Stimulated activated CD4-positive, alpha-beta T cell treated with anti-CD3 and anti-CD28 coated beads, Interleukin-4, amount 100 ng/mL, for 24 hours (primary cell): Measurements from ENCODE around the gene BAZ2A.
"Not testable (repeated sequence)": the region's sequence is repeated elsewhere in the genome, so short reads cannot be mapped to it uniquely, and the experiment has no call there.

Experiments used
- DNase-seq: peaks from one replicate; pipeline ENCODE4 v3.0.0-alpha.2; 2020

Gene BAZ2A

DNA sequence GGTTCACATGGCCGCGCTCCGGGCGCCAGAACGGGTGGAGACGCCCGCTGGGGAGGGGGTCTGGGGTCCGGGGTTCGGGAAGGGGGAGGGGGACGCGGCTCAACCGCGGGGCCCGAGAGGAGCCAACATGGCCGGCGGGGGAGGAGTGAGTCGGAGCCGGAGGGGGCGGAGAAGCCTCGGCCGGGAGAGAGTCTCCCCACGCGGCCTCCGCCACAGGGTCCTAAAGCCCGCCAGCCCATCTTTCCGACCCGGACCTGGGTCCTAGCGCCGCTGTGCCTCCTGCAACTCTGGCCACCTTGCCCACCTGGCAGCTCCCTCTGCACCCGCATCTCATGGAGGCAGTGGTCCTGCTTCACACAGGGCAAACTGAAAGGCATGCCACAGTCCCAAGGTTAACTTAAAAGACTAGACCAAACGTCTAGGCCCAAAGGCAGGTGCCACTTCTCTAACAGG is at the start of gene BAZ2A:
Gene BAZ2A, minus strand, starts transcription at position 147 of the 453 bp plus-strand sequence. CDS start 12,796 bp downstream, outside the sequence.
- peak; percentile 87 for DNase-seq

DNA sequence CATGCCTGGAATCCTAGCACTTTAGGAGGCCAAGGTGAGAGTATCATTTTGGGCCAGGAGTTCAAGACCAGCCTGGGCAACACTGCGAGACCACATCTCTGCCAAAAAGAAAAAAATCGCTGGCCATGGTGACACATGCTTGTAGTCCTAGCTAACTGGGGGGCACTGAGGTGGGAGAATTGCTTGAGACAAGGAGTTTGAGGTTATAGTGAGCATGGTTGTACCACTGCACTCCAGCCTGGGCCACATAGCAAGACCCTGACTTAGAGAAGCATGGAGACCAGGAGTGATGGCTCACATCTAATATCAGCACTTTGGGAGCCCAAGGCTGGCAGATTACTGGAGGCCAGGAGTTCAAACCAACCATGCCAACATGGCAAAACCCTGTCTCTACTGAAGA is 48.7 kb upstream of the BAZ2A start:
- no peak for DNase-seq

DNA sequence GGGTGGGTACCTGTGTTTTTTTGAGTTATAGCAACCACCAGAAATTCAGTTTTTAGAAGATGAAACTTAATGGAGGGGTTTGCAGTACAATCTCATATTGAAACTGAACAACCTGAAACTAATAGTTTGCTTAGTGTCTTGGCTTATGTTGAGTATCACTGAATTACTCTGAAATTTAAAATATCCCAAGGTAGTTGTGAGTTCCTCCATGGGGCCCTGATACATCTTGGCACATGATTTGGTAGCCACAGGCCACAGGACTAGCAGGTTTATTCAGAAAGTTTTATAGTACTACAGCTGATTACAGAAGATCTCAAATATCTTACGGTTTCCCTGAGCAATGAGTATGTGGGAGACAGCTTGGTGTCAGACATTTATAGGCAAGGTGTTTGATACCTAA is 47.6 kb upstream of the BAZ2A start:
- DNase-seq = peak; percentile 47

DNA sequence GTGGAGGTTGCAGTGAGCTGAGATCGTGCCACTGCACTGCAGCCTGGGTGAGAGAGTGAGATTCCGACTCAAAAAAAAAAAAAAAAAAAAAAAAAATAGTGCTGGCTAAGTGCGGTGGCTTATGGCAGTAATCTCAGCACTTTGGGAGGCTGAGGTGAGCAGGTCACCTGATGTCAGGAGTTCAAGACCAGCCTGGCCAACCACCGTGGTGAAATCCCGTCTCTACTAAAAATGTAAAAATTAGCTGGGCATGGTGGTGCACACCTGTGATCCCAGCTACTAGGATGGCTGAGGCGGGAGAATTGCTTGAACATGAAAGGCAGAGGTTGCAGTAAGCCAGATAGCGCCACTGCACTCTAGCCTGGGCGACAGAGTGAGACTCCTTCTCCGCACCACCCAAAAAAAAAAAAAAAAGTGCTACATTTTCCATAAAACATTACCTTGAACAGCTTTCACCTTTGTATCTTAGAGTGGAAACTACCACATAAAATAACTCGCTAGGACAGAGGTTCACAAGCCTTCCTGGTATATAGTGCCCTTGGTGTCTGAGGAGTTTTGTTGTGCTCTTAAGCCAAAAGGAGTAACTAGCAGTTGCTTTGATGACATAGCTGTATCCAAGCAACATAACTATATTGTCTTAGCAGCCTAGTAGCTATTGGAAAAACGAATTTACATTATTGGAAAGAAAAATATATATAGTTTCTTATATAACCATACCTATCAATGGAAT is 46.9 kb upstream of the BAZ2A start:
- no peak for DNase-seq

DNA sequence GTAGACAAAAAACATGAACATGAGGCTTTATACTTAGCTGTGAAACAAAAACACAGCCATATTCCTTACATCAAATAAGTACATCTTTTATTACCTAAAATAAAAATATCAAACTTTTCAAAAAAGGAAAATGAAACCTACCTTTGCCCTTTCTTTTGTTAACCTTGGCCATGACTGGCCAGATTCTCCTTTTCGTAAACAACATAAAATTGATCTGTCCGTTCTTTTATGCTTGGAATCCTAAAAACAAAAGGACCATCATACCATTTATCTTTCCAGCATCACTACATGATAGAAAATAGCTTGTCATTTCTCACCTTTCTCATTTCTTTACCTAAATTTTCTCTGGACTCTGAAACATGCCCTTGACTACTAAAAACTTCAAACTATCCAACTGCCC is 41.5 kb upstream of the BAZ2A start:
- DNase-seq = no peak

GRCh38 chr12:56670836-56671235 is 40.7 kb upstream of the BAZ2A start:
- DNase-seq = no peak

DNA sequence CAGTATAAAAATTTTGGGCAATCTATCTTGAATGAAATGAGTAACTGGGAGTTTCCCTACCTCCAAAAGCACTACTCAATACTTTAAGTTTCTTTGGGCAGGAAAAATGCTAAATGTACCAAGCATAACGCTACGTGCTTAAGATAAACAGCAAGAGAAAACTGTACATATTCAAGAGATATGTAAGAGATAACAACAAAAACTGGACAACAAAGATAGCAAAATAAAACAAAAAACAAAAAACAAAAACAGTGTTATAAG is 38.0 kb upstream of the BAZ2A start:
- no peak for DNase-seq

DNA sequence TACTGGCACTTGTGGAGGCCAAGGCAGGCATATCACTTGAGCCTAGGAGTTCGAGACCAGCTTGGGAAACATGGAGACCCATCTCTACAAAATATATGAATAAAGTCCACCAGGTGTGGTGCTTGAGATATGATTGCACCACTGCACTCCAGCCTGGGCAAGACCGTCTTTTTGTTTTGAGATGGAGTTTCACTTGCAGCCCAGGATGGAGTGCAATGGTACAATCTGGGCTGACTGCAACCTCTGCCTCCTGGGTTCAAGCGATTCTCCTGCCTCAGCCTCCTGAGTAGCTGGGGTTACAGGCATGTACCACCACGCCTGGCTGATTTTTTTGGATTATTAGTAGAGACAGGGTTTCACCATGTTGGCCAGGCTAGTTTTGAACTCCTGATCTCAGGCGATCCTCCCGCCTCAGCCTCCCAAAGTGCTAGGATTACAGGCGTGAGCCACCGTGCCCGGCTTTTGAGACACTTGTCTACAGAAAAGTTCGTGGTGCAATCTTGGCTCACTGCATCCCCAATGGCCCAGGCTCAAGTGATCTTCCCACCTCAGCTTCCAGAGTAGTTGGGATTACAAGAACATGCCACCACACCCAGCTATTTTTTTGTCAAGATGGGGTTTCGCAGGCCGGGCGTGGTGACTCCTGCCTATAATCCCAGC is 32.0 kb upstream of the BAZ2A start:
- no peak for DNase-seq

- no peak for DNase-seq
Measured at GRCh38 chr12:56661560-56661959, 31.4 kb upstream of the BAZ2A start.

GRCh38 chr12:56658921-56659320 is 28.8 kb upstream of the BAZ2A start:
- DNase-seq = no peak

GRCh38 chr12:56657416-56658379 is 27.6 kb upstream of the BAZ2A start:
- no peak for DNase-seq

GRCh38 chr12:56653781-56654180 is 23.7 kb upstream of the BAZ2A start:
- DNase-seq = not testable (repeated sequence)

DNA sequence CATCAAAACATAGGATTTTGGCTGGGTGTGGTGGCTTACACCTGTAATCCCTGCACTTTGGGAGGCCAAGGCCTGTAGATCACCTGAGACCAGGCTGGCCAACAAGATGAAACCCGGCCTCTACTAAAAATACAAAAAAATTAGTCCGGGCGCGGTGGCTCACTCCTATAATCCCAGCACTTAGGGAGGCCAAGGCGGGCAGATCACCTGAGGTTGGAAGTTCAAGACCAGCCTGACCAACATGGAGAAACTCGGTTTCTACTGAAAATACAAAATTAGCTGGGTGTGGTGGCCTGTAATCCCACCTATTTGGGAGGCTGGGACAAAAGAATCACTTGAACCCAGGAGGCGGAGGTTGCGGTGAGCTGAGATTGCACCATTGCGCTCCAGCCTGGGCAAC is 17.9 kb upstream of the BAZ2A start:
- DNase-seq = not testable (repeated sequence)

- DNase-seq = peak; percentile 93
Measured at GRCh38 chr12:56645717-56646446, 15.8 kb upstream of the BAZ2A start, which contains the start of gene ATP5F1B. ATP5F1B (minus strand) TSS chr12:56645984; CDS start chr12:56645963, 21 bp downstream.

GRCh38 chr12:56645201-56645716 is 15.1 kb upstream of the BAZ2A start:
- DNase-seq = no peak

GRCh38 chr12:56644654-56645053 is 14.5 kb upstream of the BAZ2A start:
- no peak for DNase-seq

DNA sequence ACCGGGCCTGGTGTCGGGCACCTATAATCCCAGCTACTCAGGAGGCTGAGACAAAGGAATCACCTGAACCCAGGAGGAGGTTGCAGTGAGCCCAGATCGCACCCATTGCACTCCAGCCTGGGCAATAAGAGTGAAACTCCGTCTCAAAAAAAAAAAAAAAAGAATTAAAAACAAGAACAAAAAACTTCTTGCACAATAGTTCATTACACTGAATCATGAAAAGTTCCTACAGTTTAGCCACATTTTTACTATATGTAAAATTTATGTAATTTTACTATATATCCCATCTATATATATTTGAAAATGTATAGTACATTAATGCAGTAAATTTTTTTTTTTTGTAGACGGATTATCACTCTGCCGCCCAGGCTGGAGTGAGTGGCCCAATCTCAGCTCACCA is 11.1 kb upstream of the BAZ2A start:
- DNase-seq = no peak

GRCh38 chr12:56637621-56638020 is 7.5 kb upstream of the BAZ2A start:
- no peak for DNase-seq

GRCh38 chr12:56636675-56637540 is 6.8 kb upstream of the BAZ2A start:
- DNase-seq = peak; percentile 90

DNA sequence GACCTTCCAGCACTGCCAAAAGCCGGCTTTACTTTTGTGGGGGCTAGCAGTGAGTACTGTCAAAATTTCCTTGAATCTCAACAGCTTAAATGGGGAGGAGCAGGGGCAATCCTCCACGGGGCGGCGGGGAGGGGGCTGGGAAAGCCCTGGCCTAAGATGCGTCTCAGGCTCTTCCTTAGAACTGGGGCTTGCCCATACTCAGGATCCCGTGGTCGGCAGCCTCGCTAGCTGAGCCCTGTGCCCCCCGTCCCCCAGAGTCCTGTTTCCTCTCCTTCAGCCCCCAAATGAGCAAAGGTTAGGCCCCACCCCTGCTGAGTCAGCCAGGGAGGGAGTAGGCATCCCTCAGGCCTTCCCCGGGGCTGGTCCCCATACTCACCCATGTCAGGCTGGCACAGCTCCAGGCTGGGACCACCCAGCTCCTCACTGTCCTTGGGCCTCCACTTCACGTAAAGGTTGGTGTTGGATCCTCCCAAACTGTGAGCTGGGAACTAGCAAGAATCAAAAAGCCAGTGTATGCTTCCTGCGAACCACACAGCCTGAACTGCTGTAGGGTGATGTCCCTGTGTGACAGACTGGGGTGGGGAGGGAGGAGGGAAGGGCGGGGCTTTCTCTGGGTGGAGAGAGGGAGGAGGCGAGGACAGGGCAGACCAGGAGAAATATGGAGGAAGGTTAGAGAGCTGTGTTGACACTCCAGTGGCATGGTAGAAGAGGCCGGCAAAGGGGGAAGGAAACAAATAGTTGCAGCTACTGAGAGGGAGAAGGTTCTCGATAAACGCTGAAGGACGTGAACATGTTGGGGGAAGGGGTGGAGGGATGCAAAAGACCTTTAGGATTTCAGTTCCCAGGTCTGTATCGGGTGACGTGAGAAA is 5.9 kb upstream of the BAZ2A start:
- peak; percentile 85 for DNase-seq
